Ovary (tissue), 3 donors: ENCODE results near the gene REXO2.

Experiments used
- CTCF ChIP-seq, 3 donors: fragments of 450-650 bp in 2 of 3; fragments of 200-600 bp in 1 of 3; IDR thresholded peaks; one replicate each; pipeline versions ENCODE4 v1.5.1 to v1.8.0; 2016 to 2022; ENCODE audit warnings: antibody characterized with exemption in 3 of 3, mild to moderate bottlenecking in 1 of 3
- POLR2A ChIP-seq: fragments of 450-650 bp; IDR thresholded peaks from one replicate; pipeline ENCODE4 v1.6.1; 2017; ENCODE audit warnings: antibody characterized with exemption, mild to moderate bottlenecking, moderate library complexity
- donor health status: DM: no; HTN: no; CAD: no.

- no peak for TF ChIP-seq CTCF (IDR thresholded peaks at IDR 0.05)
- no peak for TF ChIP-seq POLR2A
These were observed 1.9 kb downstream of the REXO2 start for GRCh38 chr11:114440971-114441763.
